ENCODE measurements around the gene PLA2G4F.
"Not testable (repeated sequence)": the region's sequence is repeated elsewhere in the genome, so short reads cannot be mapped to it uniquely, and the experiment has no call there.

The PLA2G4F gene

GRCh38 chr15:42093966-42094365 lies 62.5 kb downstream of the PLA2G4F start:
- DNase-seq: no peak

GRCh38 chr15:42092398-42093318 lies 63.8 kb downstream of the PLA2G4F start:
- no peak for DNase-seq

GRCh38 chr15:42091753-42092397 lies 64.6 kb downstream of the PLA2G4F start:
- DNase-seq: not testable (repeated sequence)

GRCh38 chr15:42090781-42091180 lies 65.7 kb downstream of the PLA2G4F start:
- DNase-seq: no peak

- no peak for DNase-seq
Observed at GRCh38 chr15:42090370-42090769, 66.1 kb downstream of the PLA2G4F start.

- DNase-seq: no peak
Observed at GRCh38 chr15:42089942-42090341, 66.5 kb downstream of the PLA2G4F start.

Measured in activated effector memory CD4-positive, alpha-beta T cell treated with anti-CD3 and anti-CD28 coated beads, Interleukin-2, amount 50 U/mL, for 16 hours (primary cell).